HG02588 (cell line): ENCODE measurements around the gene HIGD1A.

Experiments used
- ATAC-seq: cut with Tn5 transposase; IDR thresholded peaks from one replicate; pipeline ENCODE4 v1.9.1; 2021; ENCODE audit warnings: mild to moderate bottlenecking, moderate library complexity; ENCODE audit not compliant: unreplicated experiment

The HIGD1A gene

DNA sequence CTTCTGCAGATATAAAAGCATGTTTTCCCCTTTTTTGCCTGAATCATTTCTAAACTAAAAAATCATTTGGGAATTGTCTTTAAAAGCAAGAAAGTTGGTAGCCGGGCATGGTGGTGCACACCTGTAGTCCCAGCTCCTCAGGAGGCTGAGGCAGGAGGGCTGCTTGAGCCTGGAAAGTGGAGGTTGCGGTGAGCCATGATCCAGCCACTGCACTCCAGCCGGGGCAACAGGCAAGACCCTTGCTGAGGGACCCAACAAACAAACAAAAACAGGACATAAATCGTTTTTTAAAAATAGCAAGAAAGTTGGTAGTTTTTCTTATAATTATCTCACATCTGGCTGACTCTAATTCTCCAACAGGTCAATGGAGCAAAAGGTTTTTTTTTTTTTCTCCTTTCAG is 2.5 kb downstream of the HIGD1A start:
- ATAC-seq, result no peak

DNA sequence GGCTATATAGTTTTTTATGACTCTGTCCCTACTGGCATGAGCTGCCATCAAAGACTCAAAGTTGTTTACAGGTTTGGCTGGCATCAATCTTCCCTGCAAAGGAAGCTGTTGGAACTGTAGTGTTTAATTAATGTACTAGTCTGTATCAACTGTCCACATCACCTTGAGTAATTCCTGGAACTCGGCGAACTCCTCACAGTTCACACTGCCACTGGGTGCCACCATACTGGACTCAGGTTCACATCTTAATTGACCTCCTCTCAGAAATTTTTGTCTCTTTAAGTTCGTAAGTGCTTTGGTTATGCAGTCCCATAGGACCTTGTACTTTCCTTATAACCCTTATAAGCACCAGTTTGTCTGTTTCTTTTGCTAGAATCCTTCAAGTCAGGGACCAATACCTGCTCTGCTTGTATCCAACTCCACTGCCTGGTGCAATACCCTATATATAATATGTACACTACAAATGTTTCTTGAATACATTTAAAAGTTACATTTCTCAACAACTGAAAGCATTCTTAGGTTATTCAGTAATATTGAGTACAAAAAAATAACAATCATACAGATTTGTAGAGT is 3.2 kb downstream of the HIGD1A start:
- no peak for ATAC-seq

DNA sequence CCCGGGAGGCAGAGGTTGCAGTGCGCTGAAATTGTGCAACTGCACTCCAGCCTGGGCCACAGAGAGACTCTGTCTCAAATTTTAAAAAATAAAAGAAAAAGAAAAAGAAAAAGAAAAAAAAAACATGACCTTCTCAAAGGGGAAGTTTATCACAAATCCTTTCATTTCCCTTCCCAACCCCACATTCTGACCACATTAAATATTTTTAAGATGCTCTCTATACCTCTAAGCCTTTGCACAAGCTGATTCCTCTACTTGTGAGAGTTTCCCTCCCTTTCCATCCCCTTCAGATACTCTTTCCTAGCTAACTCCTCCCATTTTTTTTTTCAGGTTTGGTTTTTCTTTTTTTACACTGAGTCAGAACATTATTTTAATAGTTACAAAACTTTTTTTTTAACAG is 4.0 kb downstream of the HIGD1A start:
- ATAC-seq, result no peak

DNA sequence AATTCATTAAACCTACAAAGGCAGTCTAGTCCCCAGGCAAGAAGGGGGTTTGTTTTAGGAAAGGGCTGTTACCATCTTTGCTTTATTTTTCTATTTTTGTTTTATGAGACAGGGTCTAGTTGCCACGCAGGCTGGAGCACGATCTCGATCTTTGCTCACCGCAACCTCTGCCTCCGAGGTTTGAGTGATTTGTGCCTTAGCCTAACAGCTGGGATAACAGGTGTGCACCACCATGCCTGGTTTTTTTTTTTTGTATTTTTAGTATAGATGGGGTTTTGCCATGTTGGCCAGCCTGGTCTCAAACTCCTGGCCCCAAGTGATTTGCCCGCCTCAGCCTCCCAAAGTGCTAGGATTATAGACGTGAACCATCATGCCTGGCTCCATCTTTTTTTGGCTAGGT is 4.9 kb downstream of the HIGD1A start:
- ATAC-seq, result no peak

DNA sequence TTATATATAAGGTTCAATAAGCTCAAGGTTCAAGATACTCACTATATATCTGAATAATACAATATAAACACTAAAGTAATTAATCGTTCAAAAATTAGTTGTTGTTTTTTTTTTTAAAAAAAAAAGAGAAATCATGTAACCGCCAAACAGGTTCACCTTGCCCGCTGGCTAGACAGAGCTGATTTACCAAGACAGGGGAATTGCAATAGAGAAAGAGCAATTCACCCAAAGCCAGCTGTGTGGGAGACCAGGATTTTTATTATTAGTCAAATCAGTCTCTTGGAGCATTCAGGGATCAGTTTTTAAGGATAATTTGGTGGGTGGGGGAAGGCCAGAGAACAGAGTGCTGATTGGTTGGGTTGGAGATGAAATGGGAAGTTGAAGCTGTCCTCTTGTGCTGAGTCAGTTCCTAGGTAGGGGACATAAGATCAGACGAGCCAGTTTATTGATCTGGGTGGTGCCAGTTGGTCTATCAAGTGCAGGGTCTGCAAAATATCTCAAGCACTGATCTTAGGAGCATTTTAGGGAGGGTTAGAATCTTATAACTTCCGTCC is 7.9 kb downstream of the HIGD1A start:
- no peak for ATAC-seq

DNA sequence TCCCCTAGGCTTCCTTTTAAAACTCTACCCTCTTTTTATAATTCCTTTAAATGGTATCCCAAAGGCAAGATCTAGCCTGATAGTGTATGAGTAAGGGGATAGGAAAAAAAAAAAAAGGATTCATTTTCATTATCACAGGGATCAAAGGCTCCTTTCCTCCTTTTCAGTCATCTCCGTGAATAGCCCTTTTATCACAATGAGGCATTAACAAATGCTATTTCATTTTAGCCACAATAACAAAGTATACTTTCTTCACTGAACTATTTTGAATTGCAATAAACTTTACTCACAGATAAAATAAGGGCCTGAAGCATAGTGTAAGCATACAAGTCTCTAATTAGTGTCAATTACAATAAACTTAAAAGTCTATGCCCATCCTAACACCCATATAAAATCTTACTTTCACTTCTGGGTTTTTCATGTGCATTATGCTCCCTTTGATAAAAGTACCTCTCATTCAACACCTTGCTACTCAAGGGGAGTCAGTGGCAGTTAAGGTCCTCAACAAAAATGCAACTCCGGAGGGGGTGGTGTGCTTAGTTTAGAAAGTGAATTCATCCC is 8.6 kb downstream of the HIGD1A start:
- ATAC-seq, result no peak

DNA sequence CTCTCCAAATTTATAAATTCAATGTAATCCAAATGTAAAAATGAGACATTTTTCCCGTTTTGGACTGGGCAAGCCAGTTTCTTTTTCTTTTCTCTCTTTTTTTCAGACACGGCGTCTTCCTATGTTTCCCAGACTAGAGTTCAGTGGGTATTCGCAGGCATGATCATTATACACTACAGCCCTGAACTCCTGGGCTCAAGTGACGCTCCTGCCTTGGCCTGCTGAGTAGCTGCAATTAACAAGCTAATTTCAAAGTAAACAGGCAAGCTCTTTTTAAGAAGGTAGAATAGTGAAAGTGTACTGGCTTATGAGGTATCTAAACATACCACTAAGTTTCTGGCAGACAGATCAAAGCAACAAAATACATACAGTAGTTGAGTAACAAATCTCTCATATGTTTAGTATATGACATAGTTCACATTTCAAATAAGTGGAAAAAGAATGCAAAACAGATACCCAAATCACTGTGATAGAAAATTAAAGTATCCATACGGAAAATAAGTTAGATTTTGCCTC is 13.5 kb downstream of the HIGD1A start:
- ATAC-seq, result no peak

DNA sequence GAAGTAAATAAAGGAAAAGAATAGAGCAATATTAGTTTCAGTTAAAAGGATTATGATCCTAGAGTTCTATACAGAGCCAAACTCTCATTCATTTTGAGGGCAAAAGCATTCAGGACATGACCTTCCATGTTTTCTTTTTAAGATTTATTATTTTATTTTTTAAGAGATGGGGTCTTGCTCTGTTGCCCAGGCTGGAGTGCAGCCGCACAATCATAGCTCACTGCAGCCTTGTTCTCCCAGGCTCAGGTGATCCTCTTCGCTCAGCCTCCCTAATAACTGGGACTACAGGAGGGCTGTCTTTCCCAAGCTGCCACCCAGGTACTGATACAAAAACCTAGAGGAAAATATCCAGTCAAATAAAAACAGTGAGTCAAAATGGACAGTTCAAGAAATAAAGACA is 17.7 kb downstream of the HIGD1A start:
- ATAC-seq, result no peak

DNA sequence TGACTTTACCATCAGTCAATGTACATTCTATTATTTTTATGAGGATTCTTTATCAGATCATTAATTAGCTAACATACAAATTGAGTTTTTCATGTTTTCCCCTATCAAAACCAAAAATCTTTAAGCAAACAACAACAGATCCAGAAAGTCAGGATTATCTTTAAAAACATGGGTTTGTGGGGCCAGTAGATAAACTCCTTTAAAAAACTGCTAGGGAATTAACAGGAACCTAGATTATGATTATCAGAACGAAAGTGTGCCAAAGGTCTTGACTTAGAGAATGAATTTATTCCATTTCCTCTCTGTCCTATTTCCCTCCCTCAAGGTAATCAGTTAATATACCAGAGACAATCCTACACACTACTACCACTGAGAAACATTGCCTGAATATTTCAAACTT is 18.1 kb downstream of the HIGD1A start:
- no peak for ATAC-seq

DNA sequence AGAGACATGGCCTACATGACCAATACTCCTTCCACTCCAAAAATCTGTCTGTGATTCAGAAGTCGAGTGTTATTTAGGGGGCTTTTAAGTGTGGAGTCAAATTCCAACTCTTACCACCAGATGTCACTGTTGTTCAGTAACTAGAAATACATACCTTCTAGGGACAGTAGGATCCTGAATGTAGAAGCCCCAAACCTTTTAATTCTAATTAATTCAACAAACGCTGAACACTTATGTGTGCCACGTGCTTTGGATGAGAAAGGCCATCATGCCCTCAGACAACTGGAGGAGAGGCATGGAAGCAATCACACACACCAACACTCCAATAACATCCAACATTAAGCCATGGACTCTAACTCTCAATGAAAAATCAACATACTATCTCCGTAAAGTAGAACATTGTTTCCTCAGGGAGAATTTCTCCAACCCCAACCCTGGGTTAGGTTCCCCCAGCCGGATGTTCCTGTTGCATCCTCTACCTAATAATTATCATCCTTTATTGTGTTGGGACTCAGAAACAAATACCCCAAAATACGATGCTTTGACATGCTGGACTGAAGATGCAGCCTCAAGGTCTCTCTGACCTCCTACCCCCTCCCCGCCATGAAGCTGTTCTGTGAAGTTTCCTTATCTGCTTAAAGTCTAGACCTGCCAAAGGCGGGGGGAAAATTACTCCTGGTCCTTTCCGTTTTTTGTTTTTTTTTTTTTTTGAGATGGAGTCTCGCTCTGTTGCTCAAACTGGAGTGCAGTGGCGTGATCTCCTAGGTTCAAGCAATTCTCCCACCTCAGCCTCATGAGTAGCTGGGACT is 23.2 kb downstream of the HIGD1A start:
- no peak for ATAC-seq

DNA sequence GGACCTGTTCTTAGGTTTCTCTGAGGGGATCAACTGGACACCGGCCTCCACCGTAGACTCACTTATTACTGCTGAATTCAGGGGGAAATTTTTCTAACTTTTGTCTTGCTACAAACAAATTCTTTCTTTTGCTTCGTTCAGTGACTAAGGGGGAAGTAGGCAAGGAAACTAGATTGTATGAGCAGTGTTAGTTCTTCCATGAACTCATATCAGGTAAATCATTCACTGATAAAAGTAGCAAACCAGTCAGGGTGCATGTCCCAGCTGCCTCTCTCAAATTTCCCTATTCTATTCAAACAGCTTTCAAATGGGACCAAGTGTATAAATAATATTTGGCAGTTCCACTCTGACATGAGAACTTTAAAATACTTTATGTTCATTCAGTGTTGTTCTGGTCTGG is 23.9 kb downstream of the HIGD1A start:
- ATAC-seq, result no peak

DNA sequence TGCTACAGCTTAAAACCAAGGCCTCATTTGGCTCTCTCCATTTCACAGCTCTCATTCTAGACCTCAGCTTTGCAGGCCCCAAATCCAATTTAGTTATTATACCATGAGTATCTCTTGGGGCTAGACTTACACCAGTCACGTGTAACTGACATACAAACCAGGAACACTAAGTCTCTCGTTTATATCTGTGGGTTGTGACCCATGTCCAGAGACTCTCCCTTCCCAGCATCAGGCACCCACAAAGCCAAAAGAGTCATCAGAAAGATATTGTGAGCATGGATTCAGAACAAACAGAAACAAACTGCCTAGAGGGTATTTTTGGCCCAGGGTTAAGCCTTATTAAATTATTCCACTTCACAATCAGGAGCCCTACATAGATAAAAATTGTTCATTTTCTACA is 25.6 kb downstream of the HIGD1A start:
- ATAC-seq, result no peak

DNA sequence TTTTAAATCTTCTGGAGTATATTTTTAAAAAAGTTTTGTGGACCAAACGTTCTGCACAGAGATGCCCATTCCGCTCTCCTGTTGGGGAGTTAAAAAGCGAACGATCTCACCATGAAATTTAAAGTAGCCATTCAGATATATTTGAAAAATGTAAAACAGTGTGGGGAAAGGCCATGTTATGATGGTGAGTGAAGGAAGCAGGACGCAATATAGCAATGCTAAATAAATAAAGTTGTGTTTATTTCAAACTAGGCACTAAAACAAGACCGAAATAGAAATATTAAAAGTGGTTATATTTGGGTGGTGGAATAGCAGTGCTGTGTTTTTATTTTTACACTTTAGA is 30.9 kb downstream of the HIGD1A start:
- no peak for ATAC-seq

DNA sequence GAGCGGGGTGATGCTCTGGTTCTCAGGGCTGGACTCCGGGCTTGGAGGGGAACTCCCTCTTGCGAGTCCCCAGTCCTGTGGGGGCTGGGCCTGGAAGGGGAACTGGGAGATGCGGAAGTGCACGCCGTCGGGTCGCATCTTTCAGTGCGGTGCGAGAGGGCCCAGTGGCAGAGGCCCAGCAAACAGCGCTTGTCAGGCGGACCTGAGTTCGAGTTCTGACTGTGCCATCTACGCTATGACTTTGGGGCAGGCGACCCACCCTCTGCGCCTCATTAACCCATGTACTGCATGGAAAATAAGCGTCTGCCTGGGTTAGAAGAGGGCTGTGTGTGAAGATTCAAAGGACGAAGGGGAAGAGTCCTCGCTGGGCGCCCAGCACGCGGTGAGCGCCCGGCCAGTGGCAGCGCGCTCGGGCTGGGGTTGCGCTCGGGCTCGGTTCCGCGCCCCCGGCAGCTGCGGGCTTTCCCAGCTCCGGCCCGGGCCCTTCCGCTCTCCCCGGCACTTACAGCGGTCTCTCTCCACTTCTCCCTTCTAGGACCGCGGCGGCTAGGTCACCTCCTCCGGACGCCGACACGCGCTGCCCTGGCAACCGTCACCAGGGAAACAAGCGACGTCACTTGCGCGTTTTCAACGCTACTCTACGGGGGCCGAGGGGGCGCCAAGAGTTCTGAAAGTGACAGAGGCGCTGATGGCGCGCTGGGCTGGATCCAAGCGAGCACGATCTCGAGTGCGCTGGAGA is 31.5 kb downstream of the HIGD1A start, which contains the start of gene CCDC13:
TSS of gene CCDC13 (minus strand) at position 584 of the 739 bp plus-strand sequence. CDS start 14,908 bp downstream, outside the sequence.
- peak; percentile 98 for ATAC-seq

DNA sequence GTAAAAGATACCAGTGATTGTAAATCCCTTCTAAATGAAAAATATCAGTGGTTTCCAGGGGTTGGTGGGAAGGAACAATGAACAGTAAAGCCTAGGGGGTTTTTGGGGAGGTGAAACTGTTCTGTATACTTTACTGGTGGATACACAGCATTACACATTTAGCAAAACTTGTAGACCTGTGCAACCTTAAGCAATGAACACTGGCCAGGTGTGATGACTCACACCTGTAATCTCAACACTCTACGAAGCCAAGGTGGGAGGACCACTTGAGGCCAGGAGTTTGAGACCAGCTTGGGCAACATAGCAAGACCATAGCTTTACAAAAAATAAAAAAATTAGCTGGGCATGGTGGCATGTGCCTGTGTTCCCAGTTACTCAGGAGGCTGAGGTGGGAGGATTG is 33.0 kb downstream of the HIGD1A start:
- no peak for ATAC-seq

DNA sequence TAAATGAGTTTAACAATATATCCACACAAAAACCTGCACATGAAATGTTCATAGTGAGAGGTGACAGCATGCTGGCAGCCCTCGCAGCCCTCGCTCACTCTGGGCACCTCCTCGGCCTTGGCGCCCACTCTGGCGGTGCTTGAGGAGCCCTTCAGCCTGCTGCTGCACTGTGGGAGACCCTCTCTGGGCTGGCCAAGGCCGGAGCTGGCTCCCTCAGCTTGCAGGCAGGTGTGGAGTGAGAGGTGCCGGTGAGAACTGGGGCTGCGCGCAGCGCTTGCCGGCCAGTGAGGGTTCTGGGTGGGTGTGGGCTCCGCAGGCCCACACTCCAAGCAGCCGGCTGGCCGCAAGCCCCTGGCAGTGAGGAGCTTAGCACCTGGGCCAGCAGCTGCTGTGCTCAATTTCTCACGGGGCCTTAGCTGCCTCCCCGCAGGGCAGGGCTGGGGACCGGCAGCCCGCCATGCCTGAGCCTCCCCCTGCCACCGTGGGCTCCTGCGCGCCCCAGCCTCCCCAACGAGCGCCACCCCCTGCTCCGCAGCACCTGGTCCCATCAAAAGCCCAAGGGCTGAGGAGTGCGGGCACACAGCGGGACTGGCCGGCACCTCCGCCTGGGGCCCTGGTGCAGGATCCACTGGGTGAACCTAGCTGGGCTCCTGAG is 34.7 kb downstream of the HIGD1A start:
- no peak for ATAC-seq

DNA sequence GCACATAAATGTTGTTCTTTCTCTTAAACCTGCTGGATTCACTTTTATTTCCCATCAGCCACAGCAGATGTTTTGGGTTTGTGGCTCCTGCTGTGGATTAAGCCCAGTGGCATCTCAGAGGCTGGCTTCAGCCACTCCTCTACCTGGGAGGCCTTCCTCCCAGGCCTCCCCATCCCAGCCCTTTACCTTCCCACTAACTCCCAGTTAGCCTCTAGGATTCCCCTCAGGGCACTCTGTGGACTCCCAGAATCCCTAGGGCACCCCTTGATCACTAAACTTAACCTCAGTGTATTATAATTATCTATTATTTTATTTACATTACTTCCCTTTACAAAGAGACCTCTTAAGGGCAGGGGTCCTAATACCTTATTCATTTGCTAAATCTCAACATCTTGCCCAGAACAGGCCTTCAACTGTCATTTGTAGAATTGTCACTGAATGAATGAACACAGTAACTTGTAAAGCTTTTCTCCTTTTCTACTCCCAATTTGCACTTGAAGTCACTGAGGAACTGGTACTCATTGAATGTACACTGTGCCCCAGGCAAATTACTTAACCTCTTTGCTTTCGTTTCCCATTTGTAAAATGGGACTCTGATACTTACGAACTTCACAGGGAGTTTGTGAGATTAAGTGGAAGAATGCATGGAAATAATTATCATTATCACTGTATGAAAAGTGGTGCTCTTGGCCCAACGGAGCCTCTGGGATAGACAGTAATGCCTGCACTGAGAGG is 39.6 kb downstream of the HIGD1A start:
- ATAC-seq, result no peak

DNA sequence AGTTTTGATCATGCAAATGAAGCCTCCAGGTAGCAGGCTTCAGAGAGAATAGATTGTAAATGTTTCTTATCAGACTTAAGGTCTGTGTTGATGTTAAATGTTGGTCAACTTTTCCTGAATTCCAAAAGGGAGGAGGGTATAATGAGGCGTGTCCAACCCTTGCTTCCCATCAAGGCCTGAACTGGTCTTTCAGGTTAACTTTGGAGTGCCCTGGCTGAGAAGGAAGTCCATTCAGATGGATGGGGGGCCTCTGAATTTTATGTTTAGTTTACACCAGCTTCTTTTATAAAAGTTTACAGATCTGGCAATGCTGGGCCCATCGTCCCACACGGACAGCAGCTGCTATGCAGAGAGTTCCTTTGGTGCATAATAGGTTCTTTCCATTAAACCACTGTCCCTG is 40.2 kb downstream of the HIGD1A start:
- ATAC-seq, result no peak

DNA sequence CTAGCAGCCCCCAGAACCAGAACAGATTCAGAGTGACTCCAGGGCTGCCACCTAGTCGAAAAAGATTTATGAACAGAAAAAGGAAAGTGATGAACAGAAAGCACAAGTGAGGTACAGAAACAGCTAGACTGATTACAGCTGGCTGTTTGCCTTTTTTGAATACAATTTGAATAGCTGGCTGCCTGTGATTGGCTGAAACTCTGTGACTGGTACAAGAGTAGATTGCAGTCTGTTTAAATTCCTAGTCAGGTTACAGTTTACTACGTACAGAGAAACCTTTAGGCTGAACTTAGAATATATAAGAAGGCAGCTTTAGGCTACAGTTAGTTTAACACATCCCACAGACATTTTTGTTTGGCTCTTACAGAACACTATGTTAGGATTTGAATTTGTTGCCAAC is 41.3 kb downstream of the HIGD1A start:
- ATAC-seq, result no peak
